GM12873 (cell line): ENCODE measurements around the gene NPTX2.

Experiments
- CTCF ChIP-seq: IDR thresholded peaks from 2 replicates; pipeline ENCODE4 v1.5.1; 2012; ENCODE audit warnings: low read depth, mild to moderate bottlenecking, moderate library complexity, low read length, control low read depth; ENCODE audit not compliant: insufficient read depth; ENCODE audit errors: missing control alignments

NPTX2 gene

GRCh38 chr7:98619450-98620321 lies 2.6 kb downstream of the NPTX2 start:
- TF ChIP-seq CTCF = no peak

GRCh38 chr7:98621573-98622482 lies 4.7 kb downstream of the NPTX2 start:
- no peak for TF ChIP-seq CTCF

- TF ChIP-seq CTCF = no peak
Measured at GRCh38 chr7:98622926-98623325, 5.8 kb downstream of the NPTX2 start.

GRCh38 chr7:98624846-98625420 lies 7.8 kb downstream of the NPTX2 start:
- no peak for TF ChIP-seq CTCF

DNA sequence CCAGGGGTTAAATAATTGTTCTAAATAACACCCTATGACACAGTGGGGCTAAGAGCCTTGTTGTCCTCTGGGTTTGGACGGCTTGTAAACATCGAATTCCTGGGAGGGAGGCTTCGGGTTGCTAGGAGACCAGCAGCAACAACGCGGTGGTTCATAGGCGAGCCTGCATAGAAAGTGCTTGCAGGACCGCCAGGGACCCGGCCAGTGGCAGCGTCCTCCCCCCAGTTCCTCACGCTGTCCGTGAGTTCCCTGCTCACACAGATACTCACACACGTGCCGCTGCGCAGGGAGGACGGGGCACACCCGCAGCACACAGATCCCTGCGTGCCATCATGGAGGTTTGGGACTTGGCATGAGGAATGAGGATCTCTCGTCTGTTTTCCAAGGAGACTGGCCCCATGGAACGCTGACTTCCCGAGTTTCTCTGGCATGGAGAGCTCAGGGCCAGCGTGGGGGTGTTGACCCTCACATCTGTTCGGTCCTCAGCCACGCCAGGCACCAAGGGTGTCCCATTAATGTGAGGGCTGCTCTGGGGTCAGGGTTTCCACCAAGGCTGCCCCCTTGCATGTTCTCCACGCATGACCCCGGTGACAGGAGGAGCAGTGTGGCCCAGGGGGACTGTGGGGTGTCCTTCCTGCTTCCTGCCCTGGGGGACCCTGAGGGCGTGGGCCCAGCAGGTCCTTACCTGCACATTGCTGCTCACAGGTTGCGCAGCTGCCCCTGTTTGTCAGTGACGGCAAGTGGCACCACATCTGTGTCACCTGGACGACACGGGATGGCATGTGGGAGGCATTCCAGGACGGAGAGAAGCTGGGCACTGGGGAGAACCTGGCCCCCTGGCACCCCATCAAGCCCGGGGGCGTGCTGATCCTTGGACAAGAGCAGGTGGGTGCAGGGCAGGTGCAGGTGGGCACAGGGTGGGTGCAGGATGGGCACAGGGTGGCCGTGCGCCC lies 9.7 kb downstream of the NPTX2 start:
- TF ChIP-seq CTCF = no peak

DNA sequence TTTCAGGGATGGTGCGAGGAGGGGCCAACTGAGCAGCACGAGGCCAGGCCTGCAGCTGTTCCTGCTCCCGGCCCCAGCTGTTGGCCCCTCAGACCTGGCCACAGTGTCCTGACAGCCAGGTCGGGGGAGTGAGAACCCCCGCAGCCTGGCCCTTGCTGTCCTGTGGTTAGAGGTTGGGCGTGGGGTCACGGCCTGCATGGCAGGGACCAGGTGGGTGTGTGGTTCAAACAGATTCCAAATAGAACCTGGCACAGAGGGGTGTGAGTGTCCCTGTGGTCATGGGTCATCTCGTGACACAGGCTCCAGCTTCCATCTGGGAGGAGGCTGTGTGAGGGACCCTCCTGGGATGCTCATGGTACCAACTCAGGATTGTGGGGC lies 10.3 kb downstream of the NPTX2 start:
- TF ChIP-seq CTCF = no peak
